ENCODE measurements around the gene CRAMP1. TPM values are rescaled to one million over a fixed set of nuclear protein-coding genes. Genes with fewer than 3 reads are reported as not detected.

Gene CRAMP1
- total and polyA plus RNA-seq, 2 of the 8 experiments (the other 6 are each of a cell fraction or from before 2014, with no cell fraction given) = 19.2 to 23.2 TPM

- Histone ChIP-seq H3K4me2 (ENCODE audit: insufficient read depth in 1 of 2, low read depth in 2 of 2, low read length in 2 of 2) (no peak overlapping the region), H3K9ac (replicated peaks in 1 of 4; ENCODE audit: extremely low read depth in 1 of 4, low read depth in 3 of 4, low read length in 3 of 4) (no peak overlapping the region)
- TF ChIP-seq ATF2 (IDR thresholded peaks at IDR 0.05; ENCODE audit: low read length) (no peak), BCL11A (IDR thresholded peaks at IDR 0.05; ENCODE audit: low read depth in 2 of 2, low read length in 2 of 2) (no peak), BACH1 (IDR thresholded peaks at IDR 0.05; ENCODE audit: low read length) (no peak)
Measured at GRCh38 chr16:1687427-1688316, 75.5 kb downstream of the CRAMP1 start.

More at GRCh38 chr16:1687427-1688316, 75.5 kb downstream of the CRAMP1 start:
- peaks cover 33 to 39% of the 10 kb centered on the region in 2 experiments for H4K20me1 ChIP-seq (replicated peaks in 1 of 2; ENCODE audit: control insufficient read depth in 1 of 2, insufficient read depth in 2 of 2, low read length in 2 of 2)
- H3K27me3 ChIP-seq (replicated peaks in 1 of 4; ENCODE audit: control insufficient read depth in 3 of 4, extremely low read depth in 1 of 4, insufficient read depth in 3 of 4, low read length in 3 of 4) = no peaks in the 10 kb centered on the region
- peaks cover 29 to 77% (median 60%) of the 10 kb centered on the region in 4 experiments for H3K36me3 ChIP-seq (ENCODE audit: control insufficient read depth in 2 of 4, insufficient read depth in 4 of 4, low read length in 3 of 4)
- no peak overlapping the region for H2BK20ac ChIP-seq (ENCODE audit: low read length)
- no peak for DNase-seq (ENCODE audit: low read depth in 1 of 2, low spot score in 2 of 2)
- H2BK120ac ChIP-seq (replicated peaks; ENCODE audit: low read depth, low read length) = no peak overlapping the region
- no peak overlapping the region for H2BK12ac ChIP-seq (ENCODE audit: low read depth, low read length)
- no peak overlapping the region for H2BK5ac ChIP-seq (ENCODE audit: low read depth, low read length)
- ChIA-PET CTCF (ENCODE audit: partially characterized antibody) (no interaction called here), POLR2A (ENCODE audit: partially characterized antibody) (interaction anchor here (1.2 to 1.3 kb wide), 2 partner anchors 10 kb away, joined by 3 to 4 read pairs; partner anchors contain the start of gene JPT2)
- H2AFZ ChIP-seq (ENCODE audit: low read length) = no peak overlapping the region
- peaks cover 27 to 96% of the 10 kb centered on the region in 2 experiments for H3K79me2 ChIP-seq (ENCODE audit: control insufficient read depth in 1 of 2, insufficient read depth in 2 of 2, low read length in 2 of 2)
- H4K5ac ChIP-seq (ENCODE audit: insufficient read length, low read depth, low read length) = no peak overlapping the region
- H2BK15ac ChIP-seq (ENCODE audit: low read length) = no peak overlapping the region
- H3K4me3 ChIP-seq (ENCODE audit: extremely low read depth in 1 of 4, insufficient read depth in 2 of 4, low read depth in 3 of 4, low read length in 4 of 4) = no peak overlapping the region
- no peak overlapping the region for H4K91ac ChIP-seq (replicated peaks; ENCODE audit: insufficient read length, low read length)
- no peak for FAIRE-seq
- no peak overlapping the region for H3K27ac ChIP-seq (ENCODE audit: low read depth, low read length)
- no peak overlapping the region for H2AK5ac ChIP-seq (ENCODE audit: low read depth, low read length)
- H3K4me1 ChIP-seq (replicated peaks in 1 of 4; ENCODE audit: control insufficient read depth in 3 of 4, insufficient read depth in 4 of 4, low read length in 3 of 4) = no peaks in the 10 kb centered on the region
- H3K56ac ChIP-seq (replicated peaks; ENCODE audit: insufficient read length, low read depth, low read length) = no peak overlapping the region
- H3K23me2 ChIP-seq (ENCODE audit: low read depth, low read length) = no peaks in the 10 kb centered on the region; the same call in 1 of the 2 replicates
- no peak overlapping the region for H3K14ac ChIP-seq (ENCODE audit: insufficient read length)
- H3K18ac ChIP-seq (ENCODE audit: extremely low read depth, low read length) = no peak overlapping the region
- 92% methylated on average over 17 of the region's 17 CpGs; no CpG with 5 or more reads in 1 of the 2 experiments for WGBS, 2 experiments (ENCODE audit: extremely low coverage in 1 of 2, insufficient coverage in 1 of 2, insufficient read length in 1 of 2, insufficient replicate concordance in 2 of 2, low coverage in 1 of 2, low lambda C conversion rate in 2 of 2, missing lambda C conversion rate in 1 of 2)
- H3K79me1 ChIP-seq (ENCODE audit: low read depth, low read length) = peaks cover 11% of the 10 kb centered on the region
- H4K8ac ChIP-seq (ENCODE audit: extremely low read depth, insufficient read depth, low read length) = no peak overlapping the region
- H3K4ac ChIP-seq (replicated peaks; ENCODE audit: insufficient read length, low read depth, low read length) = no peak overlapping the region
- no peak overlapping the region for H3K23ac ChIP-seq (ENCODE audit: insufficient read length)
- H3K9me3 ChIP-seq (ENCODE audit: insufficient read depth in 2 of 2, low read depth in 1 of 2, low read length in 1 of 2) = no peaks in the 10 kb centered on the region
